Stimulated activated CD8-positive, alpha-beta memory T cell treated with anti-CD3 and anti-CD28 coated beads, Interleukin-7, amount 100 ng/mL, for 4 hours (primary cell): ENCODE results near the gene OR6C70.
"Not testable (repeated sequence)": the region's sequence is repeated elsewhere in the genome, so short reads cannot be mapped to it uniquely, and the experiment has no call there.

Experiments used
- DNase-seq, 2 donors: peaks; one replicate each; pipeline ENCODE4 v3.0.0-alpha.2; 2020; ENCODE audit warnings: low read depth in 2 of 2

OR6C70 gene

GRCh38 chr12:55470088-55470829 lies at the start of gene OR6C70:
Gene OR6C70, minus strand, starts transcription at chr12:55470138. Its CDS starts 0 bp downstream, at chr12:55470138.
- DNase-seq: no peak

DNA sequence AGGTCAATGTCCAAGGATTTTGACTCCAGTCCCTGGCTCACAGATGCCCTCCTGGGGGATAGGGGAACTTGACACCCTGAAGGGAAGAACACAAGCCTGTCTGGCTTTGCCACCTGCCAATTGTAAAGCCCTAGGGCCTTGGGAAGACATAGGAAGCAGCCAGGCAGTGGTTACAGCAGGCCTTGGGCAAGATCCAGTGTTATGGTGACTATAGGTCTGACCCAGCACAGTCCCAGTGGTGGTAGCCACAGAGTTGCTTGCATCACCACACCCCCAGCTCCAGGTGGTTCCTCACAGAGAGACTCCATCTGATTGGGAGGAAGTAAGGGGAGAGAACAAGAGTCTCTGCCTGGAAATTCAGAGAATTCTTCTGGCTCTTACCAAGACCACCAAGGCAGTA lies 46.5 kb upstream of the OR6C70 start:
- no peak for DNase-seq

GRCh38 chr12:55515696-55516095 lies 45.8 kb upstream of the OR6C70 start:
- DNase-seq: no peak

GRCh38 chr12:55501601-55502000 lies 31.7 kb upstream of the OR6C70 start:
- no peak for DNase-seq

GRCh38 chr12:55499810-55500252 lies 29.9 kb upstream of the OR6C70 start:
- no peak for DNase-seq

DNA sequence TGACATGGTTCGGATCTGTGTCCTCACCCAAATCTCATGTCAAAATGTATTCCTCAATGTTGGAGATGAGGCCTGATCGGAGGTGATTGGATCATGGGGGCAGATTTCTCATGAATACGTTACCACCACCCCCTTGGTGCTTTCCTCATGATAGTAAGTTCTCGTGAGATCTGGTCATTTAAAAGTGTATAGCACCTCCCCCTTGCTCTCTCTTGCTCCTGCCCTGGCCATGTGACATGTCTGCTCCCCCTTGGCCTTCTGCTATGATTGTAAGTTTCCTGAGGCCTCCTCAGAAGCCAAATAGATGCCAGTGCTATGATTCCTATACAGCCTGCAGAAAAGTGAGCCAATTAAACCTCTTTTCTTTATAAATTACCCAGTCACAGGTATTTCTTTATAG lies 29.3 kb upstream of the OR6C70 start:
- DNase-seq: no peak

GRCh38 chr12:55495490-55495889 lies 25.6 kb upstream of the OR6C70 start:
- DNase-seq: no peak

- DNase-seq: no peak
Observed at GRCh38 chr12:55492078-55492477, 22.1 kb upstream of the OR6C70 start, which contains the start of gene OR6C68. Gene OR6C68, plus strand, starts transcription at chr12:55492378. Its CDS starts 0 bp downstream, at chr12:55492378.

DNA sequence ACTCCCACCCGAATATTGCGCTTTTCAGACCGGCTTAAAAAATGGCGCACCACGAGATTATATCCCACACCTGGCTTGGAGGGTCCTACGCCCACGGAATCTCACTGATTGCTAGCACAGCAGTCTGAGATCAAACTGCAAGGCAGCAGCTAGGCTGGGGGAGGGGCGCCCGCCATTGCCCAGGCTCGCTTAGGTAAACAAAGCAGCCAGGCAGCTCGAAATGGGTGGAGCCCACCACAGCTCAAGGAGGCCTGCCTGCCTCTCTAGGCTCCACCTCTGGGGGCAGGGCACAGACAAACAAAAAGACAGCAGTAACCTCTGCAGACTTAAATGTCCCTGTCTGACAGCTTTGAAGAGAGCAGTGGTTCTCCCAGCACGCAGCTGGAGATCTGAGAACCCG lies 14.3 kb upstream of the OR6C70 start:
- DNase-seq: not testable (repeated sequence)

GRCh38 chr12:55479136-55479535 lies 9.2 kb upstream of the OR6C70 start:
- DNase-seq: not testable (repeated sequence)

DNA sequence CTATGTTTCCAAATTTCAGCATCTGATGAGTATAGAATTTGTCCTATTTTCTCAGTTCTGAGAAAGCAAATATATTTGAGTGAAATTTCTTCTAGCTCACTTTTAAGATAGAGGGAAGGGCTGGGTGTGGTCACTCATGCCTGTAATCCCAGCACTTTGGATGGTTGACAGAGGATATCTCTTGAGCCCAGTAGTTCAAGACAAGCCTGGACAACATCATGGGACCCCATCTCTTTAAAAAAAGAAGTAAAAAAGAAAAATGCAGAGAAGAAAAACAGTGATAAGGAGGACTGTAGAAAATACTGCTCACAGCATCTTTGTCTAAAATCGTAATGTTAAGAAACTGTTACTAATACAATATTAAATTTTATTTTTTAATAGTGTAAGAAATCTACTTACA lies 2.3 kb upstream of the OR6C70 start:
- DNase-seq: no peak

GRCh38 chr12:55469291-55469690 lies 647 bp downstream of the OR6C70 start:
- no peak for DNase-seq

DNA sequence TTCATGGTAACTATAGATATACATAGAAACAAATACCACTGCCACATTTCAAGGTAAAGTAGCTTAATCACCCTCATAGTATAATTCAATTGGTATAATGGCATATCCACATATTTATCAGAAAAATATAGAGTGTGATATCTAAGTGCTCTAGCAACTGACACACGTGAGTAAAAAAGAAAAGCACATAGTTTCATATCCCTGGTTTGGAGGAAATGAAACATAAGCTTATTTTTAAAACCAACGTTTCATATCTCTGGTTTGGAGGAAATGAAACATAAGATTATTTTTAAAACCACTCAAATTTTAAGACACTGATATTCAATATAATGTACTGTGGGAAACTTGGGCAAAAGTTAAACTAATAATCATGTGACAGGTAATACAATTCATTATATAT lies 2.1 kb downstream of the OR6C70 start:
- DNase-seq: no peak

DNA sequence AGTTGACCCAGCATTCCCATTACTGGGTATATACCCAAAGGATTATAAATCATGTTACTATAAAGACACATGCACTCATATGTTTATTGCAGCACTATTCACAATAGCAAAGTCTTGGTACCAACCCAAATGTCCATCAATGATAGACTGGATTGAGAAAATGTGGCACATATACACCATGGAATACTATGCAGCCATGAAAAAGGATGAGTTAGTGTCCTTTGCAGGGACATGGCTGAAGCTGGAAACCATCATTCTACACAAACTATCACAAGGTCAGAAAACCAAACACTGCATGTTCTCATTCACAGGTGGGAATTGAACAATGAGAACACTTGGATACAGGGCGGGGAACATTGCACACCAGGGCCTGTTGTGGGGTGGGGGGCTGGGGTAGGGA lies 5.0 kb downstream of the OR6C70 start:
- DNase-seq: not testable (repeated sequence)

- no peak for DNase-seq
Observed at GRCh38 chr12:55448825-55449224, 21.1 kb downstream of the OR6C70 start.

DNA sequence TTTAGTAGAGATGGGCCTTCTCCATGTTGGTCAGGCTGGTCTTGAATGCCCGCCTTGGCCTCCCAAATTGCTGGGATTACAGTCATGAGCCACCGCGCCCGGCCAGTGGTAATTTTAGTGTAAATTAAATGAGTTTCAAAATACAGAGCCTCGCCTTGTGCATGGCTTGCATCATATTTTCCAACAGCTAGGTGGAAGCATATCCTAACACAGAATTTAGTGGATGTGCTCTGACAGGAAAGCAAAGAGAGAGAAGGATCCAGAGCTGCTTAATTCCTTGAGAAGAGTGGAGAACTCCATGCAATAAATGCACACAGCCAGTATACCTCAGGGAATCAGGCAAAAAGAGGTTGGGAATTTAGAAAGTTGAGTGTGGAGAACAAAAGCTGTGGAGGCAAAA lies 23.6 kb downstream of the OR6C70 start:
- no peak for DNase-seq

DNA sequence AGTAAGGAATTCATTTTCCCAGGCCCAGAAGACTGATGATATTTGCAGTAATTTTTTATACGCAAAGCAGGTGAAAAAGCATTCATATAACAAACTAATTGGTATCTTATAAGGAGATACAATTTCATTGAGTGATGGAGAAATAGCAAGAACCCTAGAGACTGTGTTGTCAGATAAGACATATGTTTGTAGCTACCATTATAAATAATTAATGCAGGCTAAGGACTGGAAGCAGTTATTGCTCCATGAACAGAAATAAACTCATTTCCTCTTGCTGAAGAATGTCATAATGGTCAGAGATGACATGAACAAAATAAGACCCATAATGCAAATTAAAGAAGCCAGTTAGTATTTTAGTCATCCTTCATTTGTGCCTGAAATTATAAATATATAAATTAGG lies 24.6 kb downstream of the OR6C70 start:
- DNase-seq: no peak

GRCh38 chr12:55443776-55444175 lies 26.2 kb downstream of the OR6C70 start, which contains the start of gene OR6C2:
Gene OR6C2, plus strand, starts transcription at chr12:55444076. Its CDS starts 8,138 bp downstream, at chr12:55452214.
- no peak for DNase-seq

- not testable (repeated sequence) for DNase-seq
Observed at GRCh38 chr12:55441233-55441632, 28.7 kb downstream of the OR6C70 start.

- DNase-seq: no peak
Observed at GRCh38 chr12:55428331-55429243, 41.4 kb downstream of the OR6C70 start.

- no peak for DNase-seq
Observed at GRCh38 chr12:55425954-55426353, 44.0 kb downstream of the OR6C70 start, which contains the start of gene OR6C76. Gene OR6C76, plus strand, starts transcription at chr12:55426254. Its CDS starts 0 bp downstream, at chr12:55426254.

DNA sequence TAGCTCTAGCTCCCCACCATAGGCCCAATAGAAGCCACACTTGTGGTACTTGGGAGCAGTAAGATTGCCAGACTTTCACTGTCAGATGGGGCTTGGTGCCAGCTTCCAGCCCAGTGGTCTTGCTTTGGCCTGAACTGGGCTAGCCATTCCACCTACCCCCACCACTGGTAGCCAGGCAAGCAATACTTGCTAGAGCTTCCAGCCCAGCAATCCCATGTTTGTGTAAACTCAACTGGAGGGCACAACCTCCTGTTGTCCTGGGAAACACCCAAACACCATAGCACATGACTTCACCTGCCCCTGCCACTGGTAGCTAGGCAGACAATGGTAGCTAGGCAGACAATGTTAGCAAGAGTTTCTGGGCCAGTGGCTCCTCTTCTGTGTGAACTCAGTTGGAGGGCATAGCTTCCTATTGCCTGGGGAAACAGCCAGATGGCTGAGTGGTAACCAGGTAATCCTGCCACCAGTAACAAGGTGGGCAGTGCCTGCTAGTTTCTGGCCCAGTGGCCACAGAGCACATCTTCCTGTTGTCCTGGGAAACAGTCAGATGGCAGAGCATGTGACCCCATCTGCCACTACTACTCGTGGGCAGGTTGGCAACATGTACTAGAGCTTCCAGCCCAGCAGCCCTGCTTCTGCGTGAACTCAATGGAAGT lies 49.5 kb downstream of the OR6C70 start:
- no peak for DNase-seq
